NCI-H510A treated with DMSO at 0.1 percent for 48 hours (cell line): ENCODE measurements around the gene PLEKHA8.
"Not testable (repeated sequence)": the region's sequence is repeated elsewhere in the genome, so short reads cannot be mapped to it uniquely, and the experiment has no call there.

Experiments
- DNase-seq: peaks from one replicate; lab custom pipeline; 2025; lab: John Stamatoyannopoulos, UW

The PLEKHA8 gene

DNA sequence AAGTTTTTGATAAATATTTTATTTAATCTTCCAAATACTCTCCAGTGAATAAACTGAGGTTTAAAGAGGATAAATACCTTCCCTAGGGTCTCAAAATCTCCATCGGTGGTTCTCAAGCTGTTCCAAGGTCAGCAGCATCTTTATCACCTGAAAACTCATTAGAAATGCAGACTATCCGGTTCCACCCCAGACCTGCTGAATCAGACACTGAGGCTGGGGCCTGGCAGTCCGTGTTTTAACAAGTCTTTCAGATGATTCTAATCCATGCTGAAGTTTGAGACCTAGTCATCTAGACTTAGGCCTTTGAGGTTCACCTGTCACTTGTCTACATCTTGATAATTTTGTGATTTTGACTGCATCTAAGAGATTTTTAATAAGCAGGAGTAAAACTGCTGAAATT is 37.5 kb downstream of the PLEKHA8 start:
- no peak for DNase-seq

DNA sequence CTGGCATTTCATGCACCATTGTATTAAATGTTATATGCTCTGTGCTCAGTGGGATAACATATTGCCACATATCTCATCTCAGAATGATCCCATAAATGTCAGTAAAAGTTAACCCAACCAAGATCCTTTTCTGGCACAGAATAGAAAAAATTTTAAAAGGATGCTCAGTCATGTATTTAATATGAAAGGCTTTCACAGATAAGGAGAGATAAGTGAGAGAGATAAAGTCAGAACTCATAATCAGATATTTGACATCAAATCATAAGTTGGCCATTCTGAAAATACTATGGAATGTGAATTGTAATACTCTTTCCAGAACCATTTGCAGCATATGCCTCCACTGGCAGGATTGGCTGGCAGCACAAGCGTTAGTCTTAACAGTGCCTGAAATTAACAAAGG is 38.5 kb downstream of the PLEKHA8 start:
- DNase-seq, result no peak

DNA sequence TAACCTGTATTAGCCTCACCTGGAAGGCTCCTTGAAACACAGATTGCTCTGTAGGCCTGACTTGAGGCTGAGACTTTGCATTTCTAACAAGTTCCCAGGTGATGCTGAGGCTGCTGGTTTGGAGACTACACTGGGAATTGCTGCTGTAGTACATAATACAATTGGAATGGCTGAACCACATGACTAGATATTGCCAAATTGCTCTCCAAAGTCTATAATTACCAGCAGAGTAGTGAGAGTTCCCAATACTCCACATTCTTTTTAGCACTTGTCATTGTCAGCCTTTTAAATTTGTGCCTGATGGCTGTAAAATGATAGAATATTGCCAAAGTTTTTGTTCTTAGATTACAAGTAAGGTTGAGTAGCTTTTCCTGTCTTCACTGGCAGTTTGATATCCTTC is 39.9 kb downstream of the PLEKHA8 start:
- DNase-seq, result no peak

DNA sequence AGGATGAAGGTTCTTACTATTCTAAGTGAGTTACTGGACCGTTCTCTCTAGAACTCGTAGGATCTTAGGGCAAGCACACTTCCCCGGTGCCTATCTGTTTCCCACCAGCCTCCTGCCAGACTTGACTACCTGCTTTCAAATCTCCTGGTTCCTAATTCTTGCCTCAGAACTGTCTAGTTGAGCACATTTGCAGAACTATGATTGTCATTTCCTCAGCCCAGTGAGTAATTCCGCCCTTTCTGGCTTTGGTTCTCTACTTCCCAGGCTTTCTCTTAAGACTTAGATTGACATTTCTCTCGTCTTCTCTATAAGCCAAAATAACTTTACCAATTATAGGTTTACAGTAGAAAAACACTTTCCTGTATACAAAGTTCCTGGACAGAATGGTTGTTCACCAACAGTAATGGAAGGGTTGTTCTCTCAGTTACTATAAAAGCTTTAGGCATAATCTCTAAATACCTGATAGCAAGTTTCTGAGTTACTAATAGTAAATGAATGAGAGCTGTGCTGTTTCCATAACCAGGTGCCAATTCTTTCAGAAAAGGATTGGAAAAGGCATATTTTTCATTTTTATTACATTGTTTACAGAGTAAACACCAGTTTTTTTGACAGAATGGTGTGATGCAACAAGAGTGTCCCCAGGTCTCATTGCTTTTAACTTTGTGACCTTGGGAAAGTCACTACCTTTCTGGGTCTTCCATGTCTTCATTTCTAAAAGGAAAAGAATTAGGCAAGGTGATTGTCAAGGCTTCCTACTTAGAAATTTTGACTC is 41.1 kb downstream of the PLEKHA8 start:
- no peak for DNase-seq

DNA sequence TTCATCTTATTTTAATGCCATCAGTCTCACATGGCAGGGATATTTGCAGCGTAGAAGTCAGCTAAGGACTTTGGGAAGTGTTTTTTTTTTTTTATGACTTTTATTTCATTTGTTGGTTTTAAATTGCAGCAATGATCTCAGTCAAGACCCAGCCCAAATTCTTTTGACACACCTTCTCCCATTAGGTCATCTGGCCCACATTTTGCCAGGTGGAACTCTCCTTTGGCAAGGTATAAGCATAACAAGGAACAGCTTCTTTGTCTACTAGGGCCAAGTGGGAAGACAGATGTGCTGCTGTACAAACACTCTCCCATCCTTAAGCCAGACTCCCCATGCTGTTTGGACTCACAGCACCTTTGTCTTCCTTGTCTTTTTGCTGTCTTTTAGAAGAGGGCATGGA is 41.8 kb downstream of the PLEKHA8 start:
- no peak for DNase-seq

DNA sequence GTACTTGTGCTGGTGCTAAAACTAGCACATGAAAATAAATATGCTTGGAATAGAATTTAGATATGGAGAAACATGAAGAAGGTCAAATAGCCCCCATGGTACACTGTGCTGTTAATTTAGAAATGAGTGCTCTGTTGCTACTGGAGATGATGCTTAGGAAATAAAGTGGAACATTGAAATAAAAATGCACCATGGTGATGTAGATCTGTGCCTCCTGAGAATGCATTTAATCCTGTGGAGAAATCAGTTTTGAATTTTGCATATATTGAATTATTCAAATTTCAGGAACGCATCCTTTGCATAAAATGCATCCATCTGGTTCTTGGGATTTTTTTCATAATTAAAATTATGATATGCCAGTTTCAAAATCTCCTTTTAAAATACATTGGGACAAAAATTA is 44.5 kb downstream of the PLEKHA8 start:
- no peak for DNase-seq

DNA sequence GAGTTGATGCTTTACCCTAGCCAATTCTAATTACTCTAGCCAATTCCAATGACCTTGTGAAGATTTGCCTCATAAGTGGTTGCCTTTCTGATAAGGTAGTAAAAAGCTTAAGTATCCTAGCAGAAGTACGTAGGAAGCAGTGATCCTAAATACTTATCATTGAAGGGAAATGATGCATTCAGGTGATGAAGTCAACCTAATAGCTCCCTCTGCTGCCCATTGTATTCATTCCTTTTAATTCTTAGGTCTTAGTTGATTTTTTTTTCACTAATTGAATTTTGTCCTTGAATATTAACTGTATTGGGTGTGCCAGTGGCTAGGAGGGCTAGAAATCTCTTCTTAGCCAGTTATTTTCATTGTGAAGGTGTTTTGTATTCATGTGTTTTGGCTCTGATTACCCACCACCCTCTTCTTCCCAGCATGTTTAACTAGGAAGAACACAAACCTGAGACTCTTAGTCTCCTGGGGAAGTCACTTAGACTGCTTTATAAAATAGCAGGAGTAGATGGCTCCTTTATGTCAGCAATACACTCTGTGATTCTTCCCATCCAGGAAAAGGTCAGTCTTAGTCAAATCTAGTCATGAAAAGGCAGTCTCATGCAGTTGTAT is 46.3 kb downstream of the PLEKHA8 start:
- peak; percentile 66 for DNase-seq

DNA sequence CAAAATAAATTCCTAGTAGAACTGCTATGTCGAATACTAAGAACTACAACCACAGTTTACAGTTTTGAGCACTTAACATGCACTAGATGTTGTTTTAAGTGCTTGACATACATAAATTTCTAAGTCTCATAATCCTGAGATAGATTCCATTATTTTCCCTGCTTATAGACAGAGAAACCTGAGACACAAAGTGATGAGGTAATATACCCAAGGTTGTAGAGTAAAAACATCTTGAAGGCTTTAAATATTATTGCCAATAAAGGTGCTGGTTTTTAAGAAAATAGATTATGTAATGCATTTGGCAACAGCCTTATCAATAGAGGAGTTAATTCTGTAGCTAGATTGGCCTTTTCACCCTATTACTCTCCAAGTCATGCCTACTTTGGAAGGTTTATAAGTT is 48.2 kb downstream of the PLEKHA8 start:
- no peak for DNase-seq

DNA sequence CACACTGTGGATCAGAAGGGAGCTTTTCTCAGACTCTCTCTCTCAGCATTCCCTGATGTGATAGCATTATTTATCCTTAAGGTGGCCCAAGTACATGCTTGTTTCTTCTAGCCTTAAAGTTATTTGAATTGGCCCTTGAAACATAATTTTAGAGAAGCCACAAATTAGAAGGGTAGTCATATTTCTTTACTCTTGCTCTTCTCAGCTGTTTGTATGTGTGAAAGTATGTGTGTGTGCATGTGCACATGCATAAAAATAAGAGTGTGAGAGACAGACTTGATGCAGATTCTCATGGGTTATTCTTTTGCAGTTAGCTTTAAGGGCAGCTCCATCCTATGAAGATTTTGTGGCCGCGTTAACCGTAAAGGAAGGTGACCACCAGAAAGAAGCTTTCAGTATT is 50.1 kb downstream of the PLEKHA8 start:
- DNase-seq, result no peak

DNA sequence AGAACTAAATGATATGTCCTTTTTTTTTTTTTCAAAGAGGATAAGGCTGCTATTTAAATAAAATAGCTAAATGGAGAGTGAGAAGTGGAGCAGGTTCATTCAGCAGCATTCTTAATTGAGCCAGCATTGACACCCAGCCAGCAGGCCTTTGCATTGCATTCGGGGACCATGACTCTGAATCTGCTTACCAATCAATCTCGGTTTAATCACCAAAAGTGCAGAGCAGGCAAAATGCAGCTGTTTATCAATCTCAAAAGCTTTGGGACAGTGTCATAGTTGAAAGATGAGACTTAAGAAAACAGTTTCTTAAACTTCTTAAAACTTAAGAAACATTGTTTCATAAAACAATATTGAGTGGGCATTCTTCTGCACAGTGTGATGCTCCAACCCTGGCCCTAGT is 51.7 kb downstream of the PLEKHA8 start:
- DNase-seq, result no peak

DNA sequence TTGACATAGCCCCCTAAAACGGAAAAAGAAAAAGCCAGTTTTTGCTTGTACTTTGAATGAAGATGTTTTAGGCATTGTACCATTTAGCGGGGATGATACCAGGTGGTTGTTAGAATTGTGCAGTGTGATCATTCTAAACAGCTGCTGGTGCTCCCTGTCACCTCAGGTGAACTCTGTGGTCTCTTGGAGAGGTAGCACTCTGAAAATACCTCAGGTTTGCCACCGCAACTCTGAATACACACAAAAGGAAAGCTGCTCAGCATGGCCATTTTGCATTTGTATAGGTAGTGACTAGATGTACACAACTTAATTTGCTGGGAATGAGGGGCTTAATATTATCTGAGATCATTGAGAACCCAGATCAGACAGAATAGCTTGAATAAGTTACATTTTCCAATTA is 52.6 kb downstream of the PLEKHA8 start:
- no peak for DNase-seq

DNA sequence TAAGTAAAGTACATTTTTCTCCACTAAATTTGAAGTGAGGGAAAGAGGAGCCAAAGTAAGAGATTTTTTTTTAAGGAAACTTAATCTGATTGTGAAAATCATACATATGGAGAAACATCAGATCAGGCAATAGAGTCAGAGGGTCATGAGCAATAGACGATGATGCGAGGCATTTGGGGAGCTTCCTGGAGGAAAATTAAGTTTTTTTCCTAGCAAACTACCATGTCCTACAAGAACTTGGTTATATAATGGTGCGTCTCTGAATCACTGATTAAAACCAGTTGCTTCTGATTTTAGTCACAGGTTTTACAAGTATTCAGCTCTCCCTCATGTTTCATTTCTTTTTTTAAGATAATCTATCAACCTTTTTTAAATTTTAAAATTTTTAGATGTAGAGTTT is 54.5 kb downstream of the PLEKHA8 start:
- no peak for DNase-seq

DNA sequence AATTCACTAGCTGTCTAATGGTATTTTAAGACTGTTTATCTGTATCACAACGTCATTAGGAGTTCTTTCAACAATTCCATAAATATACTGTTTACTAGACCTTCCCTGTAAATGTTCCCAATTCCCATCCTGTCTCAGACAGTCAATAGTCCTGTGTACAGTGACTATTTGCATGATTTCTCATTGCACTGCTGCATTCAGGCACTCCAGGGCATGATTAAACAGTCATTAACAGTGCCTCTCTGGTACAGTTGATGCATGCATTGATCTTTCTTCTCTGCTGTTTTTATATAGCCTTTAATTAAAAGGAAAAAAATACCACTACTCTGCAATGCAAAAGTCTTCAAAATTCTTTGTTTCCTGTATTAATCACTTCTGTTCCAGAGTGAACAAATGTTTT is 55.1 kb downstream of the PLEKHA8 start:
- no peak for DNase-seq

DNA sequence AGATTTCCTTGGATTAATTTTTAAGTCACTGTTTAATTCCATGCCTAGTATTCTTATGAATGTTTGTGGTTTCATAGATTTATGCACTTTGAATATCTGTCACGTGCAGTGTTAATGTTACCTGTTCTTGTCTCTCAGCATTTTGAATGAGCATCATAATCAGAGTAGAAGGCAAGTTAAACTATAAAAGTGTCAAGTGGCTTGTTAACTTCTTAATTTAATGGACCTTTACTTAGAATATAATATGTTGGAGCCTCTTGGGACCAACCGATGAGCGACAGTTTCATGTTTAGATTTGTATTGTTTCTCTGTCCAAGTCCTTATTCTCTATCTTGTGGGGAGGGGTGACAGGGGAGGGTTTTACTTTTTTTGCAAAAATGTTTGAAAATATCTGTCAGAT is 56.0 kb downstream of the PLEKHA8 start:
- no peak for DNase-seq

DNA sequence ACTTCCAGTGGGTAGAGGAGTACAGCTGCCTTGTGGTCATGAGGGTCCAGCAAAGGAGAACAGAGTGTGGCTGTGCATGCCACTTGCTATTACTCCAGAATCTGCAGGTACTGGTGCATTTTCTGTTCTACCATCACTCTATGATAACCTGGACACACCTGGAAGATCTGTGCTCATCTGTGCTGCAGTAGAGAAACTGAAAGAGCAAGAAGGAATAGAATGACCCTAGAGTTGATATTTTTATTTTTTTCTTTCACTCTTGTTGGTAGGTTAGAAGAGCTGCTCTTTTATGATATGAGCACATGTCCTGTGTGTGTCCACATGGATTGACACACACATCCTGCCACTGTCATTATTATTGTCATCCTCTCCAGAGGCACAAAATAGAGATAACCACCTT is 58.3 kb downstream of the PLEKHA8 start:
- no peak for DNase-seq

DNA sequence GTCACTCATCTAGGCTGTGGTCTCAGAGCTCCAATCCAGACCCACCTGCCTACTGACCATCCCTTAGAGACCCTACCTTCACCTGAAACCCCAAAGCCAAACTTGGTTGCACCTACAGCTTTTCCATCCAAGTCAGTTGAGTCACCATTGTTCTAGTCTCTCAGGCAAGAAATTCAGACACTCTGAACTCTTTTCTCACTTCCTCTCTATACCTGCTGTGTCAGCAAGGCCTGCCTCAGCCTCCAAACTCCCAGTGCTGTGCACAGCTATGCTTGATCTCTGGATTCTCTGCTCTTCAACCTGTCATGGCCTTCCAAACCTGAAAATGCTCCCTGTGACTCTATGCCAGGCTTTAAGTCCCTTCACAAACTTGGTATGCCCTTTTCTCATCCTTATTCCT is 59.2 kb downstream of the PLEKHA8 start:
- no peak for DNase-seq

DNA sequence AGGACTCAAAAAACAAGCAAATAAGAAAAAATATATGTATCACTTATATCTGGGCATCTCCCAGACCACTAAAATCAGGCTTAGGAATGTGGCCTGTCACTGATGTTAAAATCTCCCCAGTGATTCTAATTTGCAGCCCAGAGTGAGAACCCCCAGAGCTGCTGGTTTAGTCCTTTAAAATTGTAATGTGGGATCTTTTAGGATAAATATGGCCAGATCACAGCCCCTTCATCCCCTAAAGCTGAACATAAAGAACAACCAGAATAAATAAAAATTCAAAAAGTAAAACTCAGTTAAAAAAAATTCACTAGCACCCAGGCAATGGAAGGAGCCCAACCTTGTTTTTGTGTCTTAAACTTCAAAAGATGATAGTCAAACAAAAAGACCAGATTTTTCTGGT is 60.1 kb downstream of the PLEKHA8 start:
- no peak for DNase-seq

DNA sequence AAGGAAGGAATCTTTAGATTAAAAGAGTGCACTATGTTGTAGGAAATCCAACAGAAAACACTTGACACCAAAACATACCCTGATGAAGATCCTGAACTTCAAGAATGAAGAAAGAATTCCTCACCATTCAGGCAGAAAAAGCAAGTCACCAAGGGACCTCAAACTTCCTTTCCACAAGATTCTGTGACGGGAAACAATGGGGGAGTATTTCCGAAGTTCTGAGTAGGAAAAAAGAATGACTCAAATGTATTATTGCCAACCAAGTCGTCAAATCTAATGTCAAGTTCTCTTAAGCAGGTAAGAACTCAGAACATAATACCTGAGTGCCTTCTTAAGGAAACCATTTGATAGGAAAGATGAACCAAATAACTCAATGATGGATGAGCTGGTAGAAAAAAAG is 61.9 kb downstream of the PLEKHA8 start:
- DNase-seq, result no peak

DNA sequence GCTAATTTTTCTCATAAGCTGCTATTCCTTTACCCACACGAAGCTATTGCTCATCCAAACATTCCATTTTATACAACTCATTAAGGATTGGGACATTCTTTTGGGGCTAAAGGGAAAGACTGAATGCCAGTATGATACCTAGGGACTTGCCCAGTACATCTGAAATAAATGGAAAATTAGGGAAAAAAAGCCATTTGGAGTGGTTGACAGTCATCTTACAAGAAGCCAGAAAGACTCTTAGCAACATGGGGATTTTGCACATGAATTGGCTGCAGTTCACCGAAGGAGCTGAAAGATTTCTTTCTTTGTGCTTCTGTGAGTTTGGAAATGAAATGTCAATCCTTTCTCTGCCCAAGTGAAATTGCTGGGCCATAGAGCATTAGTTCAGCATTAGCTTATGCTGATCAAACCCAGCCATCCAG is 63.3 kb downstream of the PLEKHA8 start:
- DNase-seq, result no peak

DNA sequence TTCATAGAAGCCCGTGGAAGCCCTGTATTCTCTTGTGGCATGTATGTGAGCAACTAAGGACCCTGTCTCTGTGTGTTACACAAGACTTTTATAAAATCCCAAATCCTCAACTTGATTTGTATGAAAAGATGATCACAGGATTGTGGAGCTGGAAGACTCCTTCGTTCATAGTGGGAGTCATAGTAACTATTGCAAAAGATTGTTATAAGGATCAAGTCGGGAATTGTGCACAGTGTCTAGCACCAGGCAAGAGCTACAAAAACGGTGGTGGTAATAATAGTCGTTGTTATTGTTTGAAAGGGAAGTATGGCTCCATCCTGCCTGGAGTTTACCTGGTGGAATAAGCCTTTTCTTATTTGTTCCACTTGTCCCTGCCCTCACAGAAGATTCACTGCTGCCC is 63.8 kb downstream of the PLEKHA8 start:
- no peak for DNase-seq

DNA sequence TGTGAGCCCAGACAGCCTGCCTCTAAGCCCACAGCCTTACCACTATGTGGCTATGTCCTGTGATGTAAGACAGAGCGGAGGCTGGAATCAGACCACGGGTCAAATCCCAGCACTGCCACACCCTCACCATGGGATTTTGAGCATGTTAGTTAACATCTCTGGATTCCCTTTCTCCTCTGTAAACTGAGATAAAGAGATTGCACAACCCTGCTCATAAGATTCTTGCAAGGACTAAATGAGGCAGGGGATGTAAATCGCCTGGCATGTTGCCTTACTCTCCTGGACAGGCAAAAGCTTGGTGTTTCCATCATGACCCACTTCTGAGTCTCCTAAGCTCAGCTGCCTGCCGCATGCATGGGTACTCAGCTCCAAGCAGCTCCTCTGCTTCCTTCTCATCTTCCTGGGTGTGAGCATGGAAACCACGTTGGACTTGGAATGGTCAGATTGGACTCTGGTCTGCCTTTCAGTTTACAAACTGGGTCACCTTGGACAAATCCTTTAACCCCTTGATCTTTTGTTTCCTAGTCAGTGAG is 65.3 kb downstream of the PLEKHA8 start:
- no peak for DNase-seq

DNA sequence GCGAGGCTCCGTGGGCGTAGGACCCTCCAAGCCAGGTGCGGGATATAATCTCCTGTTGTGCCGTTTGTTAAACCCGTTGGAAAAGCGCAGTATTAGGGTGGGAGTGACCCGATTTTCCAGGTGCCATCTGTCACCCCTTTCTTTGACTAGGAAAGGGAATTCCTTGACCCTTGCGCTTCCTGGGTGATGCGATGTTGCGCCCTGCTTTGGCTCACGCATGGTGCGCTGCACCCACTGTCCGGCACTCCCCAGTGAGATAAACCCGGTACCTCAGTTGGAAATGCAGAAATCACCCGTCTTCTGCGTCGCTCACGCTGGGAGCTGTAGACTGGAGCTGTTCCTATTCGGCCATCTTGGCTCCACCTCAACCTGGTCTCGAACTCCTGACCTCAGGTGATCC is 70.4 kb downstream of the PLEKHA8 start:
- DNase-seq, result not testable (repeated sequence)

DNA sequence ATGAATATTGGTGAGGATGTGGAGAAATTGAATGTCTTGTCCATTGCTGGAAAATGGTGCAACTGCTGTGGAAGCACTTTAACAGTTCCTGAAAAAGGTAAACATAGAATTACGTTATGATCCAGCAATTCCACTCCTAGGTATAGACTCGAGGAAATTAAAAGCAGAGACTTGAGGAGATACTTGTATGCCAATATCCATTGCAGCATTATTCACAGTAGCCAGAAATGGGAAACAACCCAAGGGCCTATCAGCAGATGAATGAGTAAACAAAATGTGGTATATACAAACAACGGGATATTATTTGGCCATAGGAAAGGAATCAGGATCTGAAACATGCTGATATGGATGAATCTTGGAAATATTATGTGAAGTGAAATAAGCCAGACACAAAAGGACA is 74.1 kb downstream of the PLEKHA8 start:
- DNase-seq, result no peak

DNA sequence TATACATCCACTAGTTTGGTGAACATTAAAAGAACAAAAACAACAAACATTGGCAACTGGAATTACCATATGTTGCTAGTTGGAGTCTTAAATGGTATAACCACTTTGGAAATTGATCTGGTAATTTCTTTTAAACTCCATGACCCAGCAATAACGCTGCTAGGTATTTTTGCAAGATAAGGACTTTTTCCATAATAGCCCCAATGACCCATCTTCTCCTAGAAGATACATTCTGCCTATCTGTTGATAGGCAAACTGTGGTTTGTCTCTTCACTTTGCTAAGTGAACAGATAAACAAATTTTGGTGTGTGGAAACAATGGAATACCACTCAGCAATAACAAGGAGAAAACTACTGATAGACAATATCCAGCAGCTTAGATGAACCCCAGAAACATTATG is 75.9 kb downstream of the PLEKHA8 start:
- DNase-seq, result no peak
